ENCODE results near the gene SOST. TPM values are rescaled to one million over a fixed set of nuclear protein-coding genes. Genes with fewer than 3 reads are reported as not detected.
A peak's percentile ranks its signal among the peaks of the same experiment; 100 is the strongest.

Gene SOST
- total and polyA plus RNA-seq, 12 donors: 0.03 to 0.14 TPM; not detected in 10

DNA sequence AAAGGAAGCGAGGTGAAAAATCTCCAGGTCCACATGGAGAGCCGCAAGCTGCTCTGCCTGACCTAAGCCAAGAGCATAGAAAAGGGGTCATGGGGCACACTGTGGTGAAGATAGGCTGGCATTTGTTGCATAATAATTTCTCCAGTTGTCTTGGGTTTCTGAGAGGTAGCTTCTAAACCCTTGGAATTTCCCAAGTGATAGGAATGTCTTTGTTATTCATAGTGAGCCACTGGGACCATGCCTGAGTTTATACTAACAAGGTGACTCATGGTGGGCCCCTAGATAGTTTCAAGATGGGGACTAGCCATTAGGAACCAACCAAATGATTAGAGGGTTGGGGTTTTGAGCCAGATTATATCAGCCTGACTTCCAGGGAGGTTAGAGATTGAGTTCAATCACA lies 25.6 kb downstream of the SOST start:
- ATAC-seq (no peak), DNase-seq (no peak)
- no peaks in the 10 kb centered on the region for H3K9me3 ChIP-seq
- no peak overlapping the region for H3K4me3 ChIP-seq
- TF ChIP-seq, protein P1, sequence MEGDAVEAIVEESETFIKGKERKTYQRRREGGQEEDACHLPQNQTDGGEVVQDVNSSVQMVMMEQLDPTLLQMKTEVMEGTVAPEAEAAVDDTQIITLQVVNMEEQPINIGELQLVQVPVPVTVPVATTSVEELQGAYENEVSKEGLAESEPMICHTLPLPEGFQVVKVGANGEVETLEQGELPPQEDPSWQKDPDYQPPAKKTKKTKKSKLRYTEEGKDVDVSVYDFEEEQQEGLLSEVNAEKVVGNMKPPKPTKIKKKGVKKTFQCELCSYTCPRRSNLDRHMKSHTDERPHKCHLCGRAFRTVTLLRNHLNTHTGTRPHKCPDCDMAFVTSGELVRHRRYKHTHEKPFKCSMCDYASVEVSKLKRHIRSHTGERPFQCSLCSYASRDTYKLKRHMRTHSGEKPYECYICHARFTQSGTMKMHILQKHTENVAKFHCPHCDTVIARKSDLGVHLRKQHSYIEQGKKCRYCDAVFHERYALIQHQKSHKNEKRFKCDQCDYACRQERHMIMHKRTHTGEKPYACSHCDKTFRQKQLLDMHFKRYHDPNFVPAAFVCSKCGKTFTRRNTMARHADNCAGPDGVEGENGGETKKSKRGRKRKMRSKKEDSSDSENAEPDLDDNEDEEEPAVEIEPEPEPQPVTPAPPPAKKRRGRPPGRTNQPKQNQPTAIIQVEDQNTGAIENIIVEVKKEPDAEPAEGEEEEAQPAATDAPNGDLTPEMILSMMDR (IDR thresholded peaks at IDR 0.05): no peak
- peaks cover 0 to 8% (median 0%) of the 10 kb centered on the region in 9 donors for H3K4me1 ChIP-seq
- 97 to 100% methylated on average over 2 of the region's 2 CpGs for WGBS, 2 donors
- intact Hi-C loops (cut with DNase I): no loop called here
- H3K27ac ChIP-seq: no peak overlapping the region
- H3K27me3 ChIP-seq: no peaks in the 10 kb centered on the region
- H3K36me3 ChIP-seq: no peaks in the 10 kb centered on the region

DNA sequence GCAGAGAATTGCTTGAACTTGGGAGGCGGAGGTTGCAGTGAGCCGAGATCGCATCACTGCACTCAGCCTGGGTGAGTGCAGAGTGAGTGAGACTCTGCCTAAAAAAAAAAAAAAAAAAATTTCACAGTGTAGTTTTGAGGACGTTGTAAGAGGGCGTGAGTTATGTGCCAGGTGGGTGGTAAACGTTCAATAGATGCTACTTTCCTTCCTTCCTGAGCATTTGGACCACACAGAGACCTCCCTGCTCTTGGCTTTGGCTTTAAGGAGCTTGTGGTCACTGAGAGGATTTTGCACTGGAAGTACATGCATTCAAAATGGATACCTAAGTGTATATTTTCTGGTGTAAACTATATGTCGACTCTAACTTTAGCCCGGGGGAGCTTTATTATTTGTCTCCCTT lies 30.5 kb downstream of the SOST start:
- 87 to 90% methylated on average over 8 of the region's 8 CpGs for WGBS, 2 donors
- intact Hi-C loops (cut with DNase I): no loop called here
- Histone ChIP-seq H3K27me3 (no peaks in the 10 kb centered on the region), H3K4me3 (no peak overlapping the region), H3K27ac (no peak overlapping the region), H3K36me3 (no peaks in the 10 kb centered on the region), H3K4me1 (no peaks in the 10 kb centered on the region), H3K9me3 (no peaks in the 10 kb centered on the region)
- ATAC-seq (no peak), DNase-seq (no peak)
- TF ChIP-seq, protein P1 (IDR thresholded peaks at IDR 0.05): no peak

DNA sequence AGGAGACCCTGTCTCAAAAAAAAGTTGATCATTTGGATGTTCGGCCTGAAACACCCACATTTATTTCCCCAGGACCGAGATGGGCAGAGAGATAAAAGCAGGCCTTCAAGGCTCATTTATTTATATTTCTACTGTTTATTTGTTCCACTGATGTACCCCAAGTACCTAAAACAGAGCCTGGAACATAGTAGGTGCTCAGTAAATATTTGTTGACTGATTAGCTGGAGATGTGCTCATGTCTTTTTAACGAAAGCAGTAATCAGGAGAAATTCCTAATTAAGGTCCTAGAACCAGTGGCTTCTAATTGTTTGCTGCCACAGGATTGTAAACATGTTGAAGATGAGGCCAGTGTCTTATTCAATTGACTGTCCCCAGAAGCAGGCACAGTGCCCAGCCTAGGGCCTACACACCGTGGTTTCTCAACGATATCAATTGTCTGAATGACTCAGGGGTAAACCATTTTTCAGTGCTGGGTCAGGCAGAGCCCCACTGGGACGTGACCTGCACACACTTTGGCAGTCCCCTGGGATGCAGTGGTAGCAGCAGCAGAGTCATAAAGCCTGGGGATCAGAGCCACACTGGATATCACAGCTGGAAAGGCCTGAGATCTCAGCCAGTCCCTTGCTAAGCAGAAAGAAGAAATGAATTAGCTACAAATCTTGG lies 34.8 kb downstream of the SOST start:
- DNase-seq (peak in 1 of 2 donors; percentile 18), ATAC-seq (peak in 3 of 8 donors; percentile 9 to 50 (median 47))
- Histone ChIP-seq H3K4me3 (no peak overlapping the region), H3K27me3 (no peaks in the 10 kb centered on the region), H3K4me1 (peaks cover 0 to 18% (median 5%) of the 10 kb centered on the region in 9 donors), H3K27ac (no peak overlapping the region), H3K36me3 (no peaks in the 10 kb centered on the region), H3K9me3 (no peaks in the 10 kb centered on the region)
- intact Hi-C loops (cut with DNase I): no loop called here
- TF ChIP-seq, protein P1 (IDR thresholded peaks at IDR 0.05): no peak
- 56 to 63% methylated on average over 6 of the region's 6 CpGs for WGBS, 2 donors

DNA sequence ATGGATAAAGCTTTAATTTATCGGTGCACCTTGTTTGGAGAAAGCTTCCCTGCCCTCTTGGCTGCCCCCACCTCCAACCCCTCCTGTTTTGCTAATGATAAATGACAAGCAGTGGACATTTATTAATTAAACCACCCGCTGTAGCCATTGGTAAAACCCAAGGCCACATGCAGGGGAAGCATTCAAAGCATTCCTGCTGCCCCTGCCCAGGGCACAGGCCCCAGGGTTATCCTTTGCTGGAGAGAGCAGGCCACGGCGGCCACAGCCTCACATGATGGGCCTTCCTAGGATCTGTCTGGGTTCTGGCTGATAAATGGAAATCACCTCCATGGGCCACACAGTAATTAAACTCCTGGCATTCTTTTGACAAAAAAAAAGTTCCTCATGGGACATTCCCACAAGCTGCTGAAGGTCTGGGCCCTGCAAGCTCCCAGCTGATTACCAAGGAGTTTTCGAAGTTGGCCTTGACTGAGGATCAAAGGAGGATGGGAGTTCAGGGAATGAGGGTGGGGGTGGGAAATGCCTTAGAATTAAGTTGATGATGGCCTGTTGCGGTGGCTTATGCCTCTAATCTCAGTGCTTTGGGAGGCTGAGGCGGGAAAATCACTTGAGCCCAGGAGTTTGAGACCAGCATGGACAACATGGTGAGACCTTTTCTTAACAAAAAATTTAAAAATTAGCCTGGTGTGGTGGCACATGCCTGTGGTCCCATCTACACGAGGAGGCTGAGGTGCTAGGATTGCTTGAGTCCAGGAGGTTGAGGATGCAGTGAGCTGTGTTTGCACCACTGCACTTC lies 35.5 kb downstream of the SOST start:
- no peaks in the 10 kb centered on the region for H3K36me3 ChIP-seq
- TF ChIP-seq, protein P1 (IDR thresholded peaks at IDR 0.05): no peak
- DNase-seq (no peak), ATAC-seq (no peak)
- intact Hi-C loops (cut with DNase I): no loop called here
- H3K4me1 ChIP-seq: peaks cover 0 to 18% (median 5%) of the 10 kb centered on the region in 9 donors
- H3K9me3 ChIP-seq: no peaks in the 10 kb centered on the region
- H3K4me3 ChIP-seq: no peak overlapping the region
- no peaks in the 10 kb centered on the region for H3K27me3 ChIP-seq
- no peak overlapping the region for H3K27ac ChIP-seq
- 82 to 84% methylated on average over 8 of the region's 8 CpGs for WGBS, 2 donors
